Muscle layer of colon (tissue), 2 donors: ENCODE results near the gene ZC3H15.

Experiments
- H3K27ac ChIP-seq: one replicate; pipeline ENCODE4 v1.7.0; 2013; ENCODE audit warnings: low read depth, mild to moderate bottlenecking, low read length, moderate library complexity
- H3K27me3 ChIP-seq, 2 donors: one replicate each; pipeline ENCODE4 v1.7.0; 2013; ENCODE audit warnings: low read length in 2 of 2, mild to moderate bottlenecking in 2 of 2; ENCODE audit not compliant: insufficient read depth in 2 of 2, control insufficient read depth in 1 of 2
- H3K36me3 ChIP-seq: one replicate; pipeline ENCODE4 v1.7.0; 2013; ENCODE audit warnings: mild to moderate bottlenecking, low read length; ENCODE audit not compliant: insufficient read depth
- H3K4me1 ChIP-seq: one replicate; pipeline ENCODE4 v1.7.0; 2013; ENCODE audit warnings: mild to moderate bottlenecking, low read length; ENCODE audit not compliant: insufficient read depth
- H3K4me3 ChIP-seq, 2 donors: one replicate each; pipeline ENCODE4 v1.7.0; 2013; ENCODE audit warnings: low read length in 2 of 2, low read depth in 1 of 2, mild to moderate bottlenecking in 1 of 2, moderate library complexity in 1 of 2
- H3K9ac ChIP-seq: one replicate; pipeline ENCODE4 v1.7.0; 2013; ENCODE audit warnings: low read length
- H3K9me3 ChIP-seq: one replicate; pipeline ENCODE4 v1.7.0; 2013; ENCODE audit warnings: mild to moderate bottlenecking, low read length
- donor health status: abdominal sarcoma.
- donor health status: Adenocarcinoma of cecum.

Gene ZC3H15

DNA sequence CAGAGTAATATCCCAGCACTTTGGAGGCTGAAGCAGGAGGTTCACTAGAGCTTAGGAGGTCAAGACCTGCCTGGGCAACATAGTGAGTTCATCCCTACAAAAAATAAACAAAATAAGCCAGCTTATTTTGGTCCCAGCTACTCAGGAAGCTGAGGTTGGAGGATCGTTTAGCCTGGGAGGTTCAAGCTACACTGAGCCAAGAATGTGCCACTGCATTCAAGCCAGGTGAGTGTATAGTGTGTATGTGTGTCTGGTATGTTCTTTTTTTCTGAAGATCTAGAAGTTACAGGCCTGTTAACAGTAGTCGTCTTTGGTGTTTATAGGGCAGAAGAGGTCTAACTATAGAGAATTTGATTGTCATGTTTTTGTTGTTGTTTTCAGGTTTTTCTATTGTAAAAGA, 40.2 kb downstream of the ZC3H15 start:
- Histone ChIP-seq H3K9ac (no peak overlapping the region), H3K4me1 (peaks cover 14% of the 10 kb centered on the region), H3K4me3 (no peak overlapping the region)

DNA sequence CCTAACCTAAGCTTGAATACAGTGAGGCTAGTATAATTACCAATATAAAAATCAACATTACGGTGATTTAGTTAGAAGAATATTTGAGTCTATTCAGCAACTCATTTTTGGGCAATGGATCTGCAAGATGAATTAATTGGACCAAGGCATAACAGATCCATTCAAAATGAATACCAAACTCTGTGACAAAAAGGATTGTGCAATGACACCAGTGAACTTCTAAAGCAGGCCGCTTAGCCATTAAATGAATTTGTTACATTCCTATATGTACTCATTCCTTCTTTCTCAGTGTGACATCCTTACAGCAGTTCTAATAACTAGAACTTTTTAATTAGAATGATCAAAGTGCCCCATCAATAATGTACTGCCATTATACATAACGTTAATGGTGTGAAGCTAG, 44.3 kb downstream of the ZC3H15 start:
- Histone ChIP-seq H3K9ac (no peak overlapping the region), H3K4me3 (no peak overlapping the region), H3K27me3 (no peaks in the 10 kb centered on the region), H3K27ac (no peak overlapping the region), H3K9me3 (no peaks in the 10 kb centered on the region), H3K4me1 (no peaks in the 10 kb centered on the region), H3K36me3 (no peaks in the 10 kb centered on the region)

More for the DNA sequence above, 40.2 kb downstream of the ZC3H15 start:
- no peaks in the 10 kb centered on the region for H3K36me3 ChIP-seq
- no peaks in the 10 kb centered on the region for H3K9me3 ChIP-seq
- H3K27ac ChIP-seq = no peak overlapping the region
- H3K27me3 ChIP-seq = no peaks in the 10 kb centered on the region

DNA sequence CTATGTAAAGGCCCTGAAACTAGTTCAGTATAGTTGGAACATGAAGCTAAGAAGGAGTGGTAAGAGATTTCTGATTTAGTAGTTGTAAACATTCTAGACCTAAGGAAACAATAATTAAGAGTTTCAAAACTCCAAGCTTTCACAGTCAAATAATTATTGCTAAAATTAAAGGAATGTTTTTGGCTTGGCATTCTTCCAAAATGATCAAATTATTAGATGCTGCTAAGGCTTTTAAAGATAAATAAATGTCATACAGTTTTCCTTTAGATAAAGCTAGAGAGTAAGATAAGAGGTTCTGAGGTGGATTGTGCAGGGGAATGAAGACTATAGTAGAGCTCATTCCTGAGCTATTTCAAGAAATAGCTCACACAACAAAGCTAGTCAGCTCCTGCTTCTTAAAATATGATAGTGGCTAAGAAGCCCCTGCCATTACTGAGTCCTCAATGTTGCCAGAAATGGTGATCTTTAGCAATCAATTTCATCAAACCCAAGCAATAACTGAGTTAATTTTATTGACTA, 45.3 kb downstream of the ZC3H15 start:
- H3K9me3 ChIP-seq = no peaks in the 10 kb centered on the region
- H3K4me3 ChIP-seq = no peak overlapping the region
- no peaks in the 10 kb centered on the region for H3K36me3 ChIP-seq
- H3K4me1 ChIP-seq = no peaks in the 10 kb centered on the region
- no peak overlapping the region for H3K27ac ChIP-seq
- H3K27me3 ChIP-seq = no peaks in the 10 kb centered on the region
- no peak overlapping the region for H3K9ac ChIP-seq

DNA sequence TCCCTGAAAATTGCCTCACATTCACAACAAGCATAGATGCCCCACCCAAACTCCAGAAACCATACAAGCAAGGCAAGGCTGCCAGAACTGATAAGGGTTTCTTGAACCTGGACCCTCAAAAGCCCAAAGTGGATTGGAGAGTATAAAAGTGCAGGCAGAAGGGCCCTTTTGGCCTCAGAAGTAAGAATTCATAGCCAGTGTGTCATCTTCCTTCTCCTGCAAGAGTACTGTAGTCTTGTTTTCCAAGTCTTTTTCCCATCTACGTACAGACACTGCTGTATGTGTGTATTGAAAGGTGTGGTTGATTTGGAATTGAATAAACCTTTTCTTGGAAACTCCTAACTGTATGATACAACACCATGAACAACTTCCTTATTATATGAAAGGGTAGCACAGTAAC, 46.8 kb downstream of the ZC3H15 start:
- no peak overlapping the region for H3K9ac ChIP-seq
- no peaks in the 10 kb centered on the region for H3K4me1 ChIP-seq
- H3K4me3 ChIP-seq = no peak overlapping the region
- H3K36me3 ChIP-seq = no peaks in the 10 kb centered on the region
- H3K27ac ChIP-seq = no peak overlapping the region
- no peaks in the 10 kb centered on the region for H3K9me3 ChIP-seq
- H3K27me3 ChIP-seq = no peaks in the 10 kb centered on the region

DNA sequence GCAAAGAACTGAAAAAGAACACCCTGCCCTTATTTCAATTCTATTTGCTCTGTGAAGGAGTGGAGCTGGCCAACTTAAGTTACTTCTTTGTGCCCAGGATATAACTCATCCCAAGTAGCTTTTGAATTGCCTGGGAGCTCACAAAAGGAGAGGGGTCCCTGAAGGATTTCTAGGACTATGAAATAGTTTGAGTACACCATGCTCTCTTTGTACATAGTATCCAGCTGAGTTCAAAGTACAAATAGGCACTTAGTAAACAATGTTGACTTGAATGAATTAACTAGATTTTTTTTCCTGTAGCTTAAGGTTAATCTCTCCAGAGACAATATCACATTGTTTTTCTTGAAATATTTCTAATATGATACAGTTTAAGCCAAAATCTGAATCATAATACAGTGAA, 47.7 kb downstream of the ZC3H15 start:
- H3K4me1 ChIP-seq = no peaks in the 10 kb centered on the region
- no peak overlapping the region for H3K4me3 ChIP-seq
- H3K36me3 ChIP-seq = no peaks in the 10 kb centered on the region
- H3K9ac ChIP-seq = no peak overlapping the region
- H3K27me3 ChIP-seq = no peaks in the 10 kb centered on the region
- no peak overlapping the region for H3K27ac ChIP-seq
- no peaks in the 10 kb centered on the region for H3K9me3 ChIP-seq

DNA sequence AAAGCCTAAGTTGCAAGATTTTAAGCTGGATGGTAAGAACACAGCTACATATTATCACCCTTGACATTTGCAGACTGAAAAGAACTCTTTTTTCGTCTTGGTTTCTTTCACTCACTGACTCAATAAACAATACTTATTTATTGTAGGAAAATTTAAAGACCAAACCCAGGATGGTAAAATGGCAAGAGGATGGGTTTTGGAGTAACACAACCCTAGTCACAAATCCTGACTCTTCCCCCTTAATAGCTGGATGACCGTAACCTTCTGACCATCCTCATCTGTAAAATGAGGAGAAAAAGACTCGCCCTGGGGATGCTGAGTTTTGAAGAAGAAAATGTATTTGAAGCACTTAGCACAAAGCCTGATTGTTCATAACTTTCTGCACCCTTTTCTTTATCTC, 48.3 kb downstream of the ZC3H15 start:
- Histone ChIP-seq H3K36me3 (no peaks in the 10 kb centered on the region), H3K27me3 (no peaks in the 10 kb centered on the region), H3K4me3 (no peak overlapping the region), H3K9me3 (no peaks in the 10 kb centered on the region), H3K4me1 (no peaks in the 10 kb centered on the region), H3K9ac (no peak overlapping the region), H3K27ac (no peak overlapping the region)

DNA sequence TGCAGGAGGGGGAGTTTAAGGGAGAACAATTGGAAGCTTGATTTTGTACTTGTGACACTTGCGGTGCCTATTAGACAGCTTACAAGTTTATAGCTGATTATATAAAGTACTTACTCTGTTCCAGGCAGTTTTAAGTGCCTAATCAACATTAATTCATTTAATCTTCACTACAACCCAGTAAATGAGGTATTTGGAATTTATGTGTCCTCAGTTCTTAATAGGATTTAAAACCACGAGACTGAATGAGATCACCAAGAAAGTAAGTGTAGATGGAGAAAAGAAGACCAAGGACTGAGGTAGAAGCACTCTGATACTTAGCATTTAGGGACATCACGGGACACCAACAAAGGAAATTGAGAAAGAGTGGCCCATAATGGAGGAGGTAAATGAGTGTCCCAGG, 49.8 kb downstream of the ZC3H15 start:
- no peaks in the 10 kb centered on the region for H3K36me3 ChIP-seq
- no peaks in the 10 kb centered on the region for H3K9me3 ChIP-seq
- H3K4me3 ChIP-seq = no peak overlapping the region
- no peaks in the 10 kb centered on the region for H3K27me3 ChIP-seq
- no peak overlapping the region for H3K9ac ChIP-seq
- no peaks in the 10 kb centered on the region for H3K4me1 ChIP-seq
- no peak overlapping the region for H3K27ac ChIP-seq

DNA sequence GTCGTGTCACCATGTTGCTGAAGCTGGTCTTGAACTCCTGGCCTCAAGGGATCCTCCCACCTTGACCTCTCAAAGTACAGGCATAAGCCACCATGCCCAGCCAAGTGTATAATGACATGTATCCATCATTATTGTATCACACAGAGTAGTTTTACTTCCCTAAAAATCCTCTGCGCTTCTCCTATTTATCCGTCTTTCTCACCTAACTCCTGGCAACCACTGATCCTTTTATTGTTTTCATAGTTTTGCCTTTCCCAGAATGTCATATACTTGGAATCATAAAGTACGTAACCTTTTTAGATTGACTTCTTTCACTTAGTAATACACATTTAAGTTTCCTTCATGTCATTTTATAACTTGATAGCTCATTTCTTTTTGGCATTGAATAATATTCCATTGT, 51.0 kb downstream of the ZC3H15 start:
- Histone ChIP-seq H3K4me1 (no peaks in the 10 kb centered on the region), H3K9ac (no peak overlapping the region), H3K27me3 (no peaks in the 10 kb centered on the region), H3K4me3 (no peak overlapping the region), H3K27ac (no peak overlapping the region), H3K36me3 (no peaks in the 10 kb centered on the region), H3K9me3 (no peaks in the 10 kb centered on the region)

DNA sequence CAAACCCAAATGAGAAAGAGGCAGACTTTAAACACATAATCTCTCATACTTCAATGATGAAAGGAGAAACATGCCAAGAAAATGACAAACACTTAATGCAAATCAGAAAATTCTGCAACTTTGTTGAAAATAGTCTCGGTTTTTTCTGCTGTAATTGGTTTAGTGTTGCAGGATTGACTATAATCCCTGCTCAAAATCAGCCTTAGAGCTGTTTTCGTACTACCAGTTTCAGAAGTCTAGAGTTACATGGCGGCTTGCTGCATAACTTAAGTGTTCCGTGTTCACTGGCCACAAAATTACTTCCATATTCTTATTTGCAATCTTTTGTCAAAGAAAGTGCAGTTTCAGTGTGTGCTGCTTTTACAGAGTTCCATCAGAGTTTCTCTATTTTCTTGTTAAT, 54.9 kb downstream of the ZC3H15 start:
- H3K36me3 ChIP-seq = no peaks in the 10 kb centered on the region
- peaks cover 14% of the 10 kb centered on the region for H3K4me1 ChIP-seq
- no peaks in the 10 kb centered on the region for H3K9me3 ChIP-seq
- H3K9ac ChIP-seq = no peak overlapping the region
- H3K27me3 ChIP-seq = no peaks in the 10 kb centered on the region
- no peak overlapping the region for H3K4me3 ChIP-seq
- H3K27ac ChIP-seq = no peak overlapping the region

DNA sequence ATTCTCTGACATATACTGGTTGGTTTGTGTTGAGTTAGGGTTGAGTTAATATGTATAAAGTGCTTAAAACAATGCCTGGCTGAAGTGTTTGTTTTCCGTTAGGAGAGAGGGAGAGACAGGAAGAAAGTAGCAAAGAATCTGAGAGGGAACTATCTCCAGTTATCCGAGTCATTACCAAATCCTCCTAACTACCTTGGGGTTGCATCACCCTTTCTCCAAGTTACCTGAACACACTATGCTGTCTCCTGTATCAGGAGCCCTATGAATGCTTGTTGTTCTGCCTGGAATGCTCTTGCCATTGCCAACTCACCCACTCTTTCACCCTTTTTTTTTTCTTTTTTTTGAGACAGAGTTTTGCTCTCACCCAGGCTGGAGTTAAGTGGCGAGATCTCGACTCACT, 55.9 kb downstream of the ZC3H15 start:
- no peaks in the 10 kb centered on the region for H3K36me3 ChIP-seq
- H3K27ac ChIP-seq = no peak overlapping the region
- H3K4me1 ChIP-seq = peaks cover 14% of the 10 kb centered on the region

DNA sequence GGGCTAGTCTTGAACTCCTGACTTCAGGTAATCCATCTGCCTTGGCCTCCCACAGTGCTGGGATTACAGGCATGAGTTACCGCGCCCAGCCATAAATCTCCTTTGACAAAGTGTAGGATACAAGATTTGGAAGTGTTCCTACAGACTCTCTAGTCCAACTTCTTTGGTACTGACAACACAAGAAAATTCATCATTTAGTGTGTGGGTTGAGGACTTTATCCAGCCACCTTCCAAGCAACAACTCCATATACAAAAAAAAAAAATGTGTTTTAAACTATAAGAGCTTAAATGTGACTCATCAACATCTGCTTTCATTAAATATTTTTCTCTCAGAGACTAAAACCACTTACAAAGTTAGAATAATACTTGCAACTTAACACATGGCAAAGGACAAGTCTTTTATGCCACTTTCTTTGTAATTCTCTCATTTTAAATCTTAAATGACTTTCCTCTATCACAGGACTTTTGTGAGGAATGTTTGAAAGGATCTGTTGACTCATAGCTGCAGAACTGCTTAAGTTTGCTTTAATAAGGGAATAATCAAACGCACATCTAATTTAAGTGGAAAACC, 57.6 kb downstream of the ZC3H15 start:
- no peak overlapping the region for H3K4me3 ChIP-seq
- H3K9me3 ChIP-seq = no peaks in the 10 kb centered on the region
- H3K27me3 ChIP-seq = no peaks in the 10 kb centered on the region
- H3K9ac ChIP-seq = no peak overlapping the region
- H3K27ac ChIP-seq = no peak overlapping the region
- H3K36me3 ChIP-seq = no peaks in the 10 kb centered on the region
- H3K4me1 ChIP-seq = peaks cover 14% of the 10 kb centered on the region

More for the DNA sequence above, 55.9 kb downstream of the ZC3H15 start:
- Histone ChIP-seq H3K27me3 (no peaks in the 10 kb centered on the region), H3K4me3 (no peak overlapping the region), H3K9me3 (no peaks in the 10 kb centered on the region), H3K9ac (no peak overlapping the region)

DNA sequence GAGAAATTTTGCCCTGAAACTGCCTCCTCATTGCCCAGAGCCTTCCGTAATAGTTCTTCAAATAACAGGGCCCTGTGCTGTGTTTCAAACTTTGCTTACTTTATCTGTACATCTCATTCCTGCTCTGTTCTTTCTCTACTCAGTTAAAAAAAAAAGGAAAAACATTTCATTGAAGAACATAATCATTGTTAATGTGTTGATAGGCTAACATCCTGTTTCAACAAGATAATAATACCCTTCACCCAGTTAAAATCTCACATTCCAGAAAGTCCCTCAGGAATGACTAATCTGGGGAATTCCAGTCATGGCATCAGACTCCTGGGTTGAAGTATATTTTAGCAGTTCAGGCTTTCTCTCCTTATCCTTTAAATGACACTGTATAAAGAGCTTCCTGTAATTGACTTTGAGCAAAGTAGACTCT, 58.2 kb downstream of the ZC3H15 start:
- no peaks in the 10 kb centered on the region for H3K9me3 ChIP-seq
- peaks cover 14% of the 10 kb centered on the region for H3K4me1 ChIP-seq
- H3K36me3 ChIP-seq = no peaks in the 10 kb centered on the region
- H3K27me3 ChIP-seq = no peaks in the 10 kb centered on the region
- H3K4me3 ChIP-seq = no peak overlapping the region
- no peak overlapping the region for H3K27ac ChIP-seq
- no peak overlapping the region for H3K9ac ChIP-seq
